ENCODE measurements around the gene ARID1B. TPM values are rescaled to one million over a fixed set of nuclear protein-coding genes. Genes with fewer than 3 reads are reported as not detected.

Gene ARID1B
- total and polyA plus RNA-seq, 7 experiments from 2014 or later: 17.5 to 164 (median 139) TPM

- Mint-ChIP-seq H3K36me3 (peaks cover under 1 to 25% (median 12%) of the 10 kb centered on the region in 5 donors), H3K9me3 (no peaks in the 10 kb centered on the region), H3K4me3 (no peak overlapping the region), H3K27ac (peak overlapping the region in 2 of 9 donors; percentile 40 to 76), H3K27me3 (no peaks in the 10 kb centered on the region), H3K4me1 (peaks cover 0 to 9% (median 4%) of the 10 kb centered on the region in 7 donors)
- Histone ChIP-seq H3K9me3 (ENCODE audit: control insufficient read depth in 2 of 3, low read length in 3 of 3) (no peaks in the 10 kb centered on the region), H3K36me3 (ENCODE audit: control insufficient read depth in 2 of 3, insufficient read depth in 3 of 3, low read length in 3 of 3) (peaks cover 0 to 20% (median 0%) of the 10 kb centered on the region in 3 experiments), H3K4me3 (ENCODE audit: low read length) (no peak overlapping the region), H3K27me3 (ENCODE audit: control insufficient read depth in 2 of 2, insufficient read depth in 2 of 2, low read length in 2 of 2) (no peaks in the 10 kb centered on the region), H3K27ac (ENCODE audit: low read depth, low read length) (no peak overlapping the region), H3K4me1 (ENCODE audit: control insufficient read depth in 2 of 2, insufficient read depth in 2 of 2, low read length in 2 of 2) (no peaks in the 10 kb centered on the region)
- CTCF ChIA-PET: no interaction called here
- DNase-seq (no peak), ATAC-seq (no peak)
- POLR2A ChIA-PET: no interaction called here
- intact Hi-C loops (cut with micrococcal nuclease): no loop called here
These were observed 395.8 kb downstream of the ARID1B start for GRCh38 chr6:157172830-157173536.

GRCh38 chr6:157173776-157174175 is 396.6 kb downstream of the ARID1B start:
- intact Hi-C loops (cut with micrococcal nuclease): no loop called here
- no peaks in the 10 kb centered on the region for H3K27me3 ChIP-seq (ENCODE audit: control insufficient read depth in 2 of 2, insufficient read depth in 2 of 2, low read length in 2 of 2)
- no peak for ATAC-seq
- peaks cover 0 to 9% (median 4%) of the 10 kb centered on the region in 7 donors for H3K4me1 Mint-ChIP-seq
- POLR2A ChIA-PET: no interaction called here
- no peak overlapping the region for H3K4me3 ChIP-seq (ENCODE audit: low read length)
- H3K4me3 Mint-ChIP-seq: no peak overlapping the region
- CTCF ChIA-PET: no interaction called here
- no peak overlapping the region for H3K27ac Mint-ChIP-seq
- H3K9me3 Mint-ChIP-seq: no peaks in the 10 kb centered on the region
- H3K9me3 ChIP-seq (ENCODE audit: control insufficient read depth in 2 of 3, low read length in 3 of 3): no peaks in the 10 kb centered on the region
- H3K27me3 Mint-ChIP-seq: no peaks in the 10 kb centered on the region
- H3K36me3 Mint-ChIP-seq: peaks cover 0 to 17% (median 6%) of the 10 kb centered on the region in 5 donors
- DNase-seq: no peak
- no peaks in the 10 kb centered on the region for H3K4me1 ChIP-seq (ENCODE audit: control insufficient read depth in 2 of 2, insufficient read depth in 2 of 2, low read length in 2 of 2)
- no peak overlapping the region for H3K27ac ChIP-seq (ENCODE audit: low read depth, low read length)
- H3K36me3 ChIP-seq (ENCODE audit: control insufficient read depth in 2 of 3, insufficient read depth in 3 of 3, low read length in 3 of 3): peaks cover 0 to 12% (median 0%) of the 10 kb centered on the region in 3 experiments

- H3K27me3 Mint-ChIP-seq: no peaks in the 10 kb centered on the region
- intact Hi-C loops (cut with micrococcal nuclease): no loop called here
- CTCF ChIA-PET: no interaction called here
- ATAC-seq: no peak
- no peaks in the 10 kb centered on the region for H3K4me1 ChIP-seq (ENCODE audit: control insufficient read depth in 2 of 2, insufficient read depth in 2 of 2, low read length in 2 of 2)
- H3K4me3 Mint-ChIP-seq: no peak overlapping the region
- H3K27ac Mint-ChIP-seq: peak overlapping the region in 1 of 9 donors; percentile 72
- no peaks in the 10 kb centered on the region for H3K9me3 ChIP-seq (ENCODE audit: control insufficient read depth in 2 of 3, low read length in 3 of 3)
- peaks cover 0 to 9% (median 0%) of the 10 kb centered on the region in 3 experiments for H3K36me3 ChIP-seq (ENCODE audit: control insufficient read depth in 2 of 3, insufficient read depth in 3 of 3, low read length in 3 of 3)
- H3K27me3 ChIP-seq (ENCODE audit: control insufficient read depth in 2 of 2, insufficient read depth in 2 of 2, low read length in 2 of 2): no peaks in the 10 kb centered on the region
- POLR2A ChIA-PET: no interaction called here
- H3K4me3 ChIP-seq (ENCODE audit: low read length): no peak overlapping the region
- DNase-seq: no peak
- H3K9me3 Mint-ChIP-seq: no peaks in the 10 kb centered on the region
- H3K27ac ChIP-seq (ENCODE audit: low read depth, low read length): no peak overlapping the region
- peaks cover 0 to 12% (median 6%) of the 10 kb centered on the region in 5 donors for H3K36me3 Mint-ChIP-seq
- peaks cover 0 to 9% (median 4%) of the 10 kb centered on the region in 7 donors for H3K4me1 Mint-ChIP-seq
These were observed 397.6 kb downstream of the ARID1B start for GRCh38 chr6:157174731-157175130.

- Histone ChIP-seq H3K27ac (ENCODE audit: low read depth, low read length) (no peak overlapping the region), H3K36me3 (ENCODE audit: control insufficient read depth in 2 of 3, insufficient read depth in 3 of 3, low read length in 3 of 3) (peaks cover 0 to 24% (median 3%) of the 10 kb centered on the region in 3 experiments), H3K9me3 (ENCODE audit: control insufficient read depth in 2 of 3, low read length in 3 of 3) (no peaks in the 10 kb centered on the region), H3K4me3 (ENCODE audit: low read length) (no peak overlapping the region), H3K4me1 (ENCODE audit: control insufficient read depth in 2 of 2, insufficient read depth in 2 of 2, low read length in 2 of 2) (no peaks in the 10 kb centered on the region), H3K27me3 (ENCODE audit: control insufficient read depth in 2 of 2, insufficient read depth in 2 of 2, low read length in 2 of 2) (no peaks in the 10 kb centered on the region)
- Mint-ChIP-seq H3K4me3 (no peak overlapping the region), H3K9me3 (no peaks in the 10 kb centered on the region), H3K4me1 (peaks cover 0 to 8% (median 5%) of the 10 kb centered on the region in 7 donors), H3K27me3 (no peaks in the 10 kb centered on the region), H3K36me3 (peaks cover 0 to 20% (median 8%) of the 10 kb centered on the region in 5 donors), H3K27ac (no peak overlapping the region)
- ATAC-seq (no peak), DNase-seq (no peak)
- intact Hi-C loops (cut with micrococcal nuclease): no loop called here
- ChIA-PET CTCF (no interaction called here), POLR2A (interaction anchor here (0.5 kb wide), 1 partner anchor 285 kb away, joined by 3 read pairs; no protein-coding TSS in a partner anchor)
These were observed 400.7 kb downstream of the ARID1B start for GRCh38 chr6:157177731-157178336.

- CTCF ChIA-PET: no interaction called here
- intact Hi-C loops (cut with micrococcal nuclease): loop anchor here in 1 of 2 donors (5.0 kb wide), 1 partner anchor 399 kb away; no protein-coding TSS in a partner anchor
- Mint-ChIP-seq H3K9me3 (no peaks in the 10 kb centered on the region), H3K36me3 (peaks cover 5 to 33% (median 11%) of the 10 kb centered on the region in 5 donors), H3K27ac (peak overlapping the region in 1 of 9 donors; percentile 38), H3K4me1 (peaks cover 7 to 28% (median 18%) of the 10 kb centered on the region in 7 donors), H3K27me3 (no peaks in the 10 kb centered on the region), H3K4me3 (no peak overlapping the region)
- Histone ChIP-seq H3K4me1 (ENCODE audit: control insufficient read depth in 2 of 2, insufficient read depth in 2 of 2, low read length in 2 of 2) (peaks cover 0 to 1% of the 10 kb centered on the region in 2 donors), H3K4me3 (ENCODE audit: low read length) (no peak overlapping the region), H3K27me3 (ENCODE audit: control insufficient read depth in 2 of 2, insufficient read depth in 2 of 2, low read length in 2 of 2) (no peaks in the 10 kb centered on the region), H3K27ac (ENCODE audit: low read depth, low read length) (no peak overlapping the region), H3K36me3 (ENCODE audit: control insufficient read depth in 2 of 3, insufficient read depth in 3 of 3, low read length in 3 of 3) (peaks cover 4 to 55% (median 6%) of the 10 kb centered on the region in 3 experiments), H3K9me3 (ENCODE audit: control insufficient read depth in 2 of 3, low read length in 3 of 3) (no peaks in the 10 kb centered on the region)
- POLR2A ChIA-PET: interaction anchor here (0.7 kb wide), 1 partner anchor 149 kb away, joined by 3 read pairs; no protein-coding TSS in a partner anchor
- no peak for ATAC-seq
- no peak for DNase-seq
These were observed 404.5 kb downstream of the ARID1B start for GRCh38 chr6:157181649-157182048.

- H3K4me3 Mint-ChIP-seq: no peak overlapping the region
- H3K27me3 Mint-ChIP-seq: no peaks in the 10 kb centered on the region
- no peaks in the 10 kb centered on the region for H3K9me3 Mint-ChIP-seq
- intact Hi-C loops (cut with micrococcal nuclease): loop anchor here in 1 of 2 donors (5.0 kb wide), 1 partner anchor 400 kb away; no protein-coding TSS in a partner anchor
- peaks cover 5 to 35% (median 11%) of the 10 kb centered on the region in 5 donors for H3K36me3 Mint-ChIP-seq
- peak overlapping the region in 6 of 9 donors; percentile 7 to 71 (median 59) for H3K27ac Mint-ChIP-seq
- H3K36me3 ChIP-seq (ENCODE audit: control insufficient read depth in 2 of 3, insufficient read depth in 3 of 3, low read length in 3 of 3): peaks cover 4 to 65% (median 6%) of the 10 kb centered on the region in 3 experiments
- CTCF ChIA-PET: interaction anchor here (0.7 kb wide), 1 partner anchor 54 kb away, joined by 3 read pairs; no protein-coding TSS in a partner anchor
- peaks cover 0 to 7% of the 10 kb centered on the region in 2 donors for H3K4me1 ChIP-seq (ENCODE audit: control insufficient read depth in 2 of 2, insufficient read depth in 2 of 2, low read length in 2 of 2)
- DNase-seq (no peak), ATAC-seq (peak; percentile 43)
- H3K27me3 ChIP-seq (ENCODE audit: control insufficient read depth in 2 of 2, insufficient read depth in 2 of 2, low read length in 2 of 2): no peaks in the 10 kb centered on the region
- no peak overlapping the region for H3K27ac ChIP-seq (ENCODE audit: low read depth, low read length)
- no peak overlapping the region for H3K4me3 ChIP-seq (ENCODE audit: low read length)
- POLR2A ChIA-PET: interaction anchor here (0.7 kb wide), 1 partner anchor 150 kb away, joined by 3 read pairs; no protein-coding TSS in a partner anchor
- peaks cover 11 to 32% (median 22%) of the 10 kb centered on the region in 7 donors for H3K4me1 Mint-ChIP-seq
- no peaks in the 10 kb centered on the region for H3K9me3 ChIP-seq (ENCODE audit: control insufficient read depth in 2 of 3, low read length in 3 of 3)
These were observed 405.5 kb downstream of the ARID1B start for GRCh38 chr6:157182503-157183264.

Data from naive thymus-derived CD4-positive, alpha-beta T cell (primary cell).